NCI-H1417 (cell line): ENCODE results near the gene TMEM229B.

ENCODE experiments used
- DNase-seq, 3 experiments: peaks; one replicate each; lab custom pipeline; 2025; lab: John Stamatoyannopoulos, UW

TMEM229B gene

GRCh38 chr14:67515386-67516079, 27.0 kb upstream of the TMEM229B start:
- DNase-seq = peak; percentile 33 to 84 (median 67)

GRCh38 chr14:67514650-67515385, 26.3 kb upstream of the TMEM229B start:
- DNase-seq = peak; percentile 36 to 84 (median 83)

- peak in 1 of 3 experiments; percentile 12 for DNase-seq
These were observed 25.7 kb upstream of the TMEM229B start for GRCh38 chr14:67514203-67514607.

- DNase-seq = peak in 1 of 3 experiments; percentile 23
These were observed 25.1 kb upstream of the TMEM229B start for GRCh38 chr14:67513631-67514108.

- DNase-seq = no peak
These were observed 24.2 kb upstream of the TMEM229B start for GRCh38 chr14:67512463-67513310.

DNA sequence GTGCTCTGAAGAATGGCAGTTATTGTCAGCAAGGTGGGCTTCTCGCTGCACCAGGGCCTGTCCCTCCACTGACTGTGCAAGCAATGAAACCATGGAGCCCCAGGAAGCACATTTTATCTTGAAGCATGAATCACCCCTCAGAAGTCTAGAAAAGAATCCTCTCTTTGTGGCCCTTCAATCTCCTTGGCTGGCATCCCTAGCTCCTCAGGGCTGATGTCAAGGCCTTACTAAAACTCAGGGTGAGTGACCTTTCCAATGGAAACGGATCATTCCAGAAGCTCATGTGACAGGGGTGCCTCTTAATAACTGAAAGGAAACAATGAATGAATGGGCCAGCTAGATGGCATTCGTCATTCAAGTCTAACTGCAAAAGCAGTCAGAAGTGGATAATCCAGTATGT, 22.3 kb upstream of the TMEM229B start:
- no peak for DNase-seq

GRCh38 chr14:67510121-67510520, 21.6 kb upstream of the TMEM229B start:
- no peak for DNase-seq

DNA sequence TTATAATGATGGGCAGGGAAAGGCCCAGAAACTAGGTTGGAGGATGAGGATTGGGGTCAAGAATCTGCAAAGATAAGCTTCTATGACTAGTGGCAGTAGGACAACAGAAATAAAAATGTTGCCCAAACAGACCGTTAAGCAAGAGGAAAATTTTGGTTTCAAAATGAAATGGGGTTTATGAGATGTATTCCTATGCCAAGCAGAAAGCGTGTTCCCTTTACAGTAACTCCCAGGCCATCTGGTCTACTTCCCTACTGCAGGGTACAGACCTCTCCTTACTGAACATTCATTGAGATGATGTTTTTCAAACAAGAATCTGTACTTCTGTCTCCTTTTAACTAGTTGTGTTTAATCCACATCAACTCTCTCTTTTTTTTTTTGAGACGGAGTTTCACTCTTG, 20.4 kb upstream of the TMEM229B start:
- no peak for DNase-seq

DNA sequence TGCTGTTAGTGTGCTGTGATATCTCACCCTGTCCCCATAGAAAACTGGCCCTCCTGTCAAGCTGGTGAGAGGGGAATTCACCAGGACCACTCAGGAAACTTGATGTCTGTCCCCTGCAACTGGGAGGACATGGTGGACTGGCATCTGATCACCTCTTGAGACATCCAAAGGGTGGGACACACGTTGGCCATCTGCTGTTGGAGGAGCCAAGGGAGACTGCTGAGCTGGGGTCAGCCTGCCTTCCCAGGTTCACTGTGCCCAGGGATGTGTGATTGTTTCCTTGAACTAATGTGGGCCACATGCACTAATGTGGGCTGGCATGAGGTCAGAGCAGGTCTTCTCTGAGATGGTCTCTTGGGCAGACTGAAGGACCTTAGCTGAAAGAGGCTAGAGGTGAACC, 16.7 kb upstream of the TMEM229B start:
- no peak for DNase-seq

DNA sequence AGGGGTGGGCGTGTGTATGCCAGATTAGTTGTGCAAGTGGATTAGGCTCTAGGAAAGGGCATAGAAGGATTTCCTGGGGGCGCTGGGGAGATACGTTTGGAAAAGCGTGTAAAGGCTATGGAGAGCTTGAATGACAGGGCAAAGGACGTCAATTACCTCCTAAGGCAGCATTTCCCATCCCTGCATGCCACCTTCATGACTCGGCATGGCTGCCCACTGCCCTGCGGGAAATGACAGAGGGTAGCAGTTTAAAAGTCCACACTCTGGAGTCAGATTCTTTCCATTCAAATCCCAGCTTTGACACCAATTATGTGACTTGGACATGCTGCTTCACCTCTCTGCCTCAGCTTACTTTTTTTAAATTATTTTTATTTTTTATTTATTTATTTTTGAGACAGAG, 14.8 kb upstream of the TMEM229B start:
- DNase-seq = peak in 1 of 3 experiments; percentile 3

DNA sequence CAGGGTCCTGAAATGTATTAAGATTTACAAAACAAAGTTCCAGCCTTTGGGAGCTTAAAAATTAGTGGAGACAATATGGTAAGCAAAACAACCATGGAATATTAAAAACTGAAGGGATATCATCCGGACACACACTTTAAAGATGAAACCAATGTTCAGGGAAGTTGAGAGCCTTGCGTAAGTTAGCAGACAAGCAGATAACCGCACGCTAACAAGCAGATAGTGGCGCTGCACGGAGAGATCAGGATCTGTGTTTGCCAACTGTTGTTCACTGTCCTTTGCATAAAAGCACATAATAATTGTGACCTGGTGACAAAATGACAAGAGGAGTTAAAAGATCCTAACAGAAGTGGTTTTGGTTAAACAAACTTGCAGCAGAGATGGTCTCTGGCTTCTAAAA, 14.3 kb upstream of the TMEM229B start:
- no peak for DNase-seq

DNA sequence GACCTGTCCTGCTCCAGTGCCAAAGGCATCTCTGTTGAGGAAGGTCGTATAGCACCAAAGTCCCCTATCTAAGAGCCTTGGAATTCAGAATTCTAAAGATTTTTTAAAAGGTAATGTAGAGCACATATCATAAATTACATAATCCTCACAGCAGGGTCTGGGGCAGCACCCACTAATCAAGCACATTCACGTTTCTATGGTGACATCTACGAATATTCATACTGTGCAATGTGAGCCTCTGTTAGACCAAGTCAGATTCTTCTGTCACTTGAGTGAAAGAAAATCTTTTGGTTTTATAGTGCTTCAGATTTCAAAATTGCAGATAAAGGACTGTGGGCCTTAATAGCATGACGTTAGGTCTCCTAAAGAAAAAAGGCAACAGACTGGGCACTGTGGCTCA, 13.1 kb upstream of the TMEM229B start:
- no peak for DNase-seq

DNA sequence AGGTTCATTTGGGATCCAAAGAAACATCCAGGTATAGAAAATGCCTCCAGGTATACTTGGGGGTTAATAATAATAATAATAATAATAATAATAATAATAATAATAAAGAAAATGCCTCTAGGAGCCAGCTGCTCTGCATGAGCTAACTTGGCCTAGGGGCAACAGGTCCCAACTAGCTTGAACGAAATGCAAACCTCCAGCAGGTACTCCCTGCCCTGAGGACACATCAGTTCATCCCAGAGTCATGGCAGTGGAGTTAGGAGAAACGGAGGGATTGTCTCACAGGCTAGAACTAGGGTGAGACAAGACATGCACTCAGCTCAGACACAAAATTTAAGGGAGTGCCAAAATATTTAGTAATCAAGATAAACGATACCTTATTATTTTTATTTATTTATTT, 12.5 kb upstream of the TMEM229B start:
- DNase-seq = no peak

- DNase-seq = no peak
These were observed 9.2 kb upstream of the TMEM229B start for GRCh38 chr14:67497716-67498115.

DNA sequence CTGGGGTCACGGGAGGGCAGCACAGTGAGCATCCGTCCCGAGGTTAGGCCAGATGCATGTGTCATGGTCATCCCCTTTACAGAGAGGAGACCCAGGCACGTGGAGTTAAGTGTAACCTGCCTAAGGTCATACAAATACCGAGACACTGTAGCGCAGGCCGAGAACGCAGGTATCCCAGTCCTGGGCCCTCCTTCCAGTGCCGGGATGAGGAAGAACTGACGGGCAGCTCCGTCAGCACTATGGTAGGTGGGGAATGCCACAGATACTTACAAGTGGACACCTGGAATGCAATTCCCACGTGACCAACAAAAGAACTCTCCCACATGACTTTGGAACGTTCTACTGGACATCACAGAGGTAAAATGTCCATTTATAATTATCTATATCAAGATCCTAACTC, 8.7 kb upstream of the TMEM229B start:
- DNase-seq = no peak

GRCh38 chr14:67495827-67496226, 7.3 kb upstream of the TMEM229B start:
- DNase-seq = no peak

DNA sequence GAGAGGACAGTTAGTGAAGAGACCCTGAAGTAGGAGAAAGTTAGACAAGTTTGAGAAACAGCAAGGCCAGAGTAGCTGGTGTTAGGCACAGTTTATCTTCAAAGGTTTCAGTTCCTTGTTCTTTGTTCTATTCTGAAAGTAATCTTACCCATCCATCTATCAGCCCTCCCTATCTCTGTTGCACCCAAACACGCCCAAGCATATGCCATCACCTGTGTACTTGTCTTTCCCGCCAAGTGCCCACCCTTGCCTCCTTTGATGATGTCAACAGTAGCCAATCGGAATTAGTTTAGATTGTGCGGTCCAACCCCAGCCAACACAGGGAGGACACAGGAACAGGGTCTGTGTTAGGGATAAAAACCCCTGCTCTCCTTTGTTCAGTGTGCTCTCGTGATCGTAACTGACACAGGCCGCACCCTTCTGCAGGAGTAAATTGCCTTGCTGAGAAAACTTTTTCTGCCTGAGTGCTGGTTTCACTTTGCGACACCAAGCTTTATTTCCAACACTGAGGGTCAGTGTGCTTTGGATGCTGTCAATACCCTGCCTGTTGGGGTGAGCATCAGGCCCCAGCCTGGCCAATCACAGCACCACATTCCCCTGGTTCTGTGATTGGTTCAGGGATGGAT, 4.7 kb upstream of the TMEM229B start:
- no peak for DNase-seq

DNA sequence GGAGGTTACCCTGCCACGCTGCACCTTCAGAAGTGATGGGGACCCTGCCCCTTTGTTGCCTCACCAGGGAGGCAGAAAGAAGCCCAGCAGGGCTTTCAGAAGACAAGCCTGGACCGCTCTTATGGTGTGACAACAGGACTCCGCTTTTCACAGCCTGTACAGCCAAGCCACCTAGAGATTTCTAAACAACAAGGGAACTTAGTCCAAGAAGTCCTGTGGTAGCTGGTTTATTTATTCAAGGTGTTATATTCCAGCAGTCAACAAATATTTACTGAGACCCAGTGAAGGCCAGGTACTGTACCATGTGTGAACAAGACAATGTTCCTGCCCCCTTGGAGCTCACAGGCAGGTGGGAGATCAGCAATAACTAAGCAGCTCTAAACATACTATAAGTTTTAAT, 4.0 kb upstream of the TMEM229B start:
- DNase-seq = no peak

DNA sequence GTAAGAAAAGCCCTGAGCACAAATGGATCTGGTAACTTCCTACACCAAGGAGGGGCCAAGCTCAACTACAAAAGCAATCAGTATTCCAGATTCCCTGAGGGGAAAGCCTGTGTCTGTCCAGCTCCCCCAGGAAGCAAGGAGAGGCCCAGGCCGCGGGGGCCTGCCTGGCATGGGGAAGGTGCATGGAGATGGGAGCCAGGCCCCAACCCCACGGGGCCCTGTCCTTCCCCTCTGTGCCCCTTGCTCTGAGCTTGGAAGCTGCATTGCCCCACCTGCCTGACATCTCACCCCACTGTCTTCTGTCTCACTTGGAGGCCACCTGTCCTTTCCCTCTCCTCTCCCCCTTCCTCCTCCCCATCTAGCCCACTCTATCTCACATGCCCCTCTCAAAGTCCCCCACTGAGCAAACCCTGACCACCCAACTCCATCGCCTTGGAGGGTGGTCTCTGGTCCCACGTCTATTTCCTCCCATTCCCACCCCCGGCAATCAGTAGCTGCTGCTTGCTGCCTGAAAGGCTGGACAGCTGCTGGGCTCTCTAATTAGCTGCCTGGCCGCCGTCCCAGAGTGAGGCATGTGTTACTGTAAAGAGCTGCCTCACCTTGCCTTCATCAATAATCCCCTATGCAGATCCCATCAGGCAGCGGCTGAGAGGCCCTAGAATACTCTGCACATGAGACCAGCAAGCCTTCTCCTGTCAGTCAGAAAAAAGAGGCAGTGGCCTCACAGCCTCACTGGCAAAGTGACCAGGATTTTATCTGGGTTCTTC, 3.4 kb upstream of the TMEM229B start:
- peak in 2 of 3 experiments; percentile 27 to 73 for DNase-seq

- no peak for DNase-seq
These were observed 2.8 kb upstream of the TMEM229B start for GRCh38 chr14:67491285-67491684.

DNA sequence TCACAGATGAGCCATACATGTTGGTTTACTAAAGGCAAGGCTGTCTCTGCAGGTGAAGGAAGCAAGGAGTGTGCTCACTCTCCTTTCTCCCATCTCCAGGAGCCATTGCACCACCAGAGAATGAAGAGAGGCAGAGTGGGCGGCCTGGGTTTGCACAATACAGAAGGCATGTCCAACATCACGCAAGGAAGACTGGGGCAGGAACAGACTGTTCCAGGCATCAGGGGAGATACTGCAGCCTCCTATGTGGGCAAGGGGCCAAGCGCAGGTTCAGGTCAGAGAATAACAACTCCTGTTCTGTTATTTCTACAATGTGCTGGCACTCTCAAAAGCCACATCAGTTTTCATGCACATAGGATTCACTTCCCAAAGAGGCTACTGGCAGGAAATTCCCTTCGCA, 1.7 kb upstream of the TMEM229B start:
- DNase-seq = no peak
